ENCODE results near the gene ATXN1.

Gene ATXN1

DNA sequence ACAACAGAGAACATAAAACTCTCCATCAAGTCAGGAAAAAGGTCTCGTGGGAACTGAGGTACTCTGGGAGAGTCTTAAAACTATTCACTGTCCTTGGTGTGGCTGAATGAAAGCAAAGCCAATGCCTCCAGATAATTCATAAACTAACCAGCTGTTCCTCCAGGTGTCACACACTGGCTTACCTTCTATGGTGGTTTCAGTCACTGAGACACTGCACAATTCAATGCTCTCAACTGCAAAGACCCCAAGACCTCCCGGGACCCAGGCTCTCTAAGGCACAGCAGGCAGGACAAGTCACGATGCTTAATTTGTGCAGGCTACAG is 422.0 kb downstream of the ATXN1 start:
- DNase-seq: no peak

DNA sequence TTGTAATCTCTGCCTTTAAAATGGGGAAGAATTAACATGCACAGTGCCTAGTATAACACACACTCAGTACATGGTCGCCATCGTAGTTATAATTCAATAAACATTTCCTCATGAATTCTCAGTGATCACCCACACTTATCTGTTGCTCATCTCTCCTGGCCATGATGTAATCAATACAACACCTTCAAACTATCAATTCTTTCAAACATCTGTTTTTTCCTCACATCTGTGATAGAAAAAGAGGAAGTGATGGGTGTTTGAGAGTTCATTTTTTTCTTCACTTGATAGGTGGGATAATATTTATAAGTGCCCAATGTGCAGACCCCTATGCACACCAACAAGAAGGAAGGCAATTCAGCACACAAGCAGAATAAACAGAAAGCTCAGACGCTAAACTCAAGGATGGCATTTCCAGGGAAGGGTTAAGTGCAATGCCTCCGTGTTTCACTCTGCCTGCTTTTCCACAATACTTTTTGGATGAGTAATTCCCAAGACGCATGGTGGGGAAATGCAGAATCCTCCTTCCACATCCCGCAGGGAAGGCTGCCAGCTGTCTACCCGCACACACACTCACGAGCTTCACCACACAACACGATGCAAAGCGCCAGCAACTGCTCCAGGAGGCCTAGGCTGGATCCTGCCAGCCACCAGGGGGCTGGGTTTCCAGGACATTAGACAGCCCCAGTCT is 422.5 kb downstream of the ATXN1 start:
- no peak for DNase-seq

DNA sequence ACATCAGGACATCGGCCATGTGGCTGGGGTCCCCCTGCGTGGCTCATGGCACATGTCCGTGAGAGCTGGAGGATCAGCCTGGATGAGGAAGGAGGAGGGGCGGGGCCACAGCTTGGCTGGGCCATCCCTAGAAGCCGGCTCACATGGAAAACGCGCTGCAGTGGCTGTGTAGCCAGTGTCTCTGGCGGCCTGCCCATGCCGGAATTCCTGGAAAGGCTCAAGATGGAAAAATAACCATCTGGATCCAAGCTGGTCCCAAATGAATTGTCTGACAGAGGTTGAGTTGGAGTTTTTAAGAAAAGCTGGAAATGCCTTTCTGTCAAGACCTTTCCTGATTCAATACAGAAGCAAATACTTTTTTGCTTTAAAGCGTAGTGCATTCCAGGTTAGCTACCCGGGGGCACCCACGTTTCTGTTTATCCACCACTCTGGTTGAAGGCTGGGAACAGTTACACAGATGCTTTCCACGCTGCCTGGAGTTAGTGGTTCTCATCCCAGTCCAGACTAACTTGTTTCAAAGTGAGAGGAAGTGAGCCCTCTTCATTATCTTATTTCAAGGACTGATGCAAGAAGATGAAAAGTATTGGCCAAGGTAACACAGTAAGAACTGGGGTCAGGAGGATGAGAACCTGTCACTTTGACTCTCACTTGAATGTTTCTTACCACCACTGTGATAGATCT is 423.8 kb downstream of the ATXN1 start:
- DNase-seq: no peak

DNA sequence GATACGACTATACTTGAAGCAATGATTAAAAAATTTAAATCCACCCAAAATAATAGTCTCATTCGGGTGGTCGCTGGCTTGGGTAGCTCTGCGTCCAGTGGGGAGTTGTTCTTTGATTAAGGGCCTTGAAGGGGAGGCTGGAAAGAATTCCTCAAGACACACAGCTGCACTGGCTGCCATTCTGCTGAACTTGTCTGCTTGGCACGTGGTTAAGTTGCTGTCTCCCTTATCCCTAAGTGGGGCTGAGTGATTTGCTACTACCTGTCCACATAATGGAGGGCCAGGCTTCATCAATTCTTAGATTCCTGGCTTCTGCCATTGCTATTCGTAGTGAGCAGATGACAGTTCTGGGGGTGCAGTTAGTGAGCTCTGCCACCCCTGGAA is 424.4 kb downstream of the ATXN1 start:
- DNase-seq: no peak

DNA sequence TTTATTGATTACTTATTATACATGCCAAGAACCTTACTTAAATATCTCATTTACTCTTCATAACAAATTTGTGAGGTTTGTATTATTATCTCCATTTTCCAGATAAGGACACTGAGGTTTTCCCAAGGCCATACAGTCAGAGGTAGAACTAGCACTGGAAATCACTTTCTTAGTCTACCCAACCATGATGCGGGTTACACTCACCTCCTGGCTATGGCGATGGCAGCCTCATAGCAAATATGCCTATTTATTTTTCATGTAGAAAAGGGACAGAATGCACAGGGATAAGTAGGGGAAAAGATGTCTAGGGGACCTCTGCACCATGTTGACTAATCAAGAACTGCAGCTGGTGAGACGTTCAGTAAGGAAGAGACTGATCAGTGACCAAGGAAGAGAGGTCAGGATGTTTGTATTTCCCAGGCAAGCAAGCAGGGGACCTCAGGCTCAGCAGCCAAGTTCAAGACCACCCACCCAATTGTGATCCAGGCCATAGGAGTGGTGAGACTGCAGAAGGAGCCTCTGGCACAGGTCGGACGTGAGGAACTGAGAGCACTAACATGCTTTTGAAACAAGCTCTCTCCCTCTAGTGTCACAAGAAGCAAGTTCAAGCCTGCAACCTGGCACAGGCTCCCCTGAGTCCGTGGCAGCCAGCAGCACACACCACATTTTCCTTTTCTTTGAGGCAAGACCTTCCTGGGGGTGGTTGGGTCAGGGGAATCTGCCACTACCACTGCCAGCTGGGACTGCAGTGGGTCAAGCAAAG is 425.0 kb downstream of the ATXN1 start:
- no peak for DNase-seq

DNA sequence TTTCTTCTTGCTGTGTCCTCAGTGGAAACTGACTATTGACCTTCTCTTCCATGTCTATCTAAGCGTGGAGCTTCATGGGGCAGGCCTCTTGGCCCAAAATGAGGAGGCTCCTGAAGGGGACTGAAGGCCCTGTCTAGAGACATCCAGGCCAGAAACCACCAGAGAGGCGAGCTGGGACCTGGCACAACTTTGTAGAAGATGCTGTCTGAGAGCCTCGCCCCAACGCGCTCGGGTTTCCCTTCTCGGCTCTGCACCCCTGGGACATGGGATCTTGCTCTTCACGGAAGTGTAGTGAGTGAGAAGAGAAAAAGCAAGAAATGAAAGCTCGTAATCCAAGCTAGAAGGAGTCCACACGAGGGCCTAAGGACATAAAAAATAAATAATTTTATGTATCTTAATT is 426.1 kb downstream of the ATXN1 start:
- no peak for DNase-seq

DNA sequence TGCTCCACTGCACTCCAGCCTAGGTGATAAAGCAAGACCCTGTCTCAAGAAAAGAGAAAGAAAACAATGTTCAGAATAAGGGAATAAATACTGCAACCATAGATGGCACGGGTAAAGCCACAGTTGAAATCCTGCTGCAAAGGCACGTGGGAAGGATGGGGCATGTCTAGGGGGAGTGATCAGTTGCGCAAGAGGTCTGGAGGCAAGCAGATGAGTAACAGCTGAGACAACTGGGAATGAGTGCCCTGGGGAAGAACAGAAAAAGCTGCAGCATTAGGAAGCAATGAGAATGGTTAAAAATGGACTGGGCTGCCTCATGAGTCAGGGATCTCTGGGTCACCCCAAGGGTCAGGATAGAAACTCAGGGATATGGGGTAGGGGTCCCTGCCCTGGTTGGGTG is 426.6 kb downstream of the ATXN1 start:
- DNase-seq: no peak

DNA sequence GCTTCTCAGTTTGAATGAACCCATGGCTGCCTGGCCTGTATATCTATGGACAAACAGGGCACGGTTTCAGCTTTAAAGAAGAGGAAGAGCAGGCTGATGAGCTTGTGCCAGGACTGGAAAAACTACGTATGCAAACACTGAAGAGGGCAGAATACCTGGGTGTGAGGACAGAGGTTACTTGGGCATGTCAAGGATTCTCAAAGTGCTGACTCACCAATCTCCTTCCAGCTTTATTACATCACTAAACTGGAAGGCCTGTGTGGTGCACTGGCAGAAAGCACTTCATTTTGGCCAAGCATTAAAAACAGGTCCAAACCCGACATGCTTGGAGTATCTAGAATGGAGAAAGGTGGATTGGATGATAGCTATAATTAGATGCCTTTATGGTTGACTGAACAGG is 427.7 kb downstream of the ATXN1 start:
- DNase-seq: no peak

DNA sequence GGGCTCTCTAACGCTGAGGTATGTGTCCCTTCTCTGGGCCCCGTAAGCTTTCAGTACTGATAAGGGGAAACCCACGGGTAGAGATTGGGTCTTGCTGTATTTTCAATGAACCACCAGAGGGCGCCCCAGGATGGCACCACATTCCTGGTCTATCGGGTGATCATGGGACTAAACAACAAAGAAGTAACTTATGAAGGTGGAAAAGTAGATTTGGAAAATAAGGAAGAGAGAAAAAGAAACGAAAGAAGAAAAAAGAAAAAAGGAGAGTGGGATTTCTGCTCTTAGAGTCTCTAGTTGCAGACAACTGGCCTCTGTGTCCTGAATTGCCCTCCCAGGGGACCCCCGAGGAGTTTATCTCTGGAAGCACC is 429.1 kb downstream of the ATXN1 start:
- DNase-seq: peak; percentile 69

DNA sequence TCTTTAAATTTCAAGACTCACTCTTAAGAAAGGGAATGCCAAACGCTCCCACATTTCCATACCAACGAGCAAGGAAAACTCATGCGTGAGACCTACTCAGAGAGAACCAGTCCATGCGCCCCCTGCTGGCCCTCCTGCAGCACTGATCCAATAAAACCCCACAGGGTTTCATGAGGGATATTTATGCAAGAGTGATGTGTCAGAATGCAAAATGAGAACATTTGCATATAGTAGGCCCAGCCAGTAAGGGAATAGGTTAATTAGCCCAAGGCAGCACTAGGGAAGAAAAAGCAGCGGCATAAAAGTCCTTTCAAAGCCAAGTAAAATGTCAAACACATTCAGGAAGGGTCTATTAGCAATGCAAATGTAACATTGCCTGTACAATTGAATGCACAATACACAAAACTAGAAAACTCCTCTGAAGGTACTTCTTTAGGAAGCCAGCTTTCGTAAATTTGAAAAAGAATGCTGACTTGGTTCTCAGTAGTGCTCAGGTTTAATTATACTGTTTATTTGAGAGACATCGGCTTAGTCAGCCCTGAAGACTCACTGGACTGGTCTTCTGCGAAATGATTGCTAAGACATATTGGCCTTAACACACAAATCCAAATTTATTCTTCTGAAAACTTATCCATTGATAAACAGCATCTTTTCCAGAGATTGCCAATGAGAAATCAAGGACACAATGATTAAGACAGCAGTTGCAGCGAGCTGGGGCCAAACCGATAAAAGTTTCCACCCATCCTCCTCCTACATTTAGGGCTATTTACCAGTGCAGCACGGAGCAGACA is 429.7 kb downstream of the ATXN1 start:
- DNase-seq: peak; percentile 36

DNA sequence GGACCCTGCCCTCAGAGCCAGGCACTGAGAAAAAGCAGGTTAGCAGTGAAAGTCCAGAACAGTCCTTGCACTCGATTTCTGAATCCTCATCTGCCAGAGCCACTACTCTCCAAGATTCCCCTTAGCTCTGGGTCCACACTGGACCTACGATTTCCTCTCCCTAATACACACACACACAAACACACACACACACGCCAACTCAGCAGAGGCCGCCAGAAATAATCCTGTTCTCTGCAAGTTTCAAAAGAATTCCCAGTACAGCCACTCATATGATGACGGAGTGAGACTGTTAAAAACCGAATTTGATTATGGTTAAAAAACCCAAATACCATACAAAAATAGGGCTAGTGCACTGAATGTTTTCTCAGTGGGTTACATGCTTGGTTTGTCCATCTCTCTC is 432.0 kb downstream of the ATXN1 start:
- no peak for DNase-seq

DNA sequence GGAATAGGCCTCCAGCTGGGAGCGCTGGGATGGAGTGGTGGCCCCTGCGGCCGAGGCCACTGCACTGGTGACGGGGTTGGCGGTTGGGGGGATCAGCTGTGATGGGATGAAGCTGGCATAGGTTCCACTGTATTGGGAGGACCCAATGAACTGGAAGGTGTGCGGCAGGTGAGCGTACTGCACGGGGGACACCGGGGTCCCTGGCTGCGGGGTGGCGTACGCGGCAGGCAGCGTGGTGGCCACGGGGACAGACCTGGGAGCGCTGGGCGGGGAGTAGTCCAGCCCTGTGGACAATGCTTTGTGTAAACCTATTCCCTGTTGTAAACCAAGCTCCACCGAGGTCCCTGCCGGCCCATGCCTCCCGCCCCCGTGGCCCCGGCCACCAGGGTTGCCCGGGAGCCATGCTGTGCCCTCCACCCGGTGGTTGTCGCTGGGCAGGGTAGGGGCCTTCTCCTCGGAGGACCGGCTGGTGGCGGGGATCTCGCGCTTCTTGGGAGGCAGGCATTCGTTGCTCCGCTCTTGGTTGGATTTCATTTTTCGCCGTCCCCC is 433.4 kb downstream of the ATXN1 start:
- no peak for DNase-seq

DNA sequence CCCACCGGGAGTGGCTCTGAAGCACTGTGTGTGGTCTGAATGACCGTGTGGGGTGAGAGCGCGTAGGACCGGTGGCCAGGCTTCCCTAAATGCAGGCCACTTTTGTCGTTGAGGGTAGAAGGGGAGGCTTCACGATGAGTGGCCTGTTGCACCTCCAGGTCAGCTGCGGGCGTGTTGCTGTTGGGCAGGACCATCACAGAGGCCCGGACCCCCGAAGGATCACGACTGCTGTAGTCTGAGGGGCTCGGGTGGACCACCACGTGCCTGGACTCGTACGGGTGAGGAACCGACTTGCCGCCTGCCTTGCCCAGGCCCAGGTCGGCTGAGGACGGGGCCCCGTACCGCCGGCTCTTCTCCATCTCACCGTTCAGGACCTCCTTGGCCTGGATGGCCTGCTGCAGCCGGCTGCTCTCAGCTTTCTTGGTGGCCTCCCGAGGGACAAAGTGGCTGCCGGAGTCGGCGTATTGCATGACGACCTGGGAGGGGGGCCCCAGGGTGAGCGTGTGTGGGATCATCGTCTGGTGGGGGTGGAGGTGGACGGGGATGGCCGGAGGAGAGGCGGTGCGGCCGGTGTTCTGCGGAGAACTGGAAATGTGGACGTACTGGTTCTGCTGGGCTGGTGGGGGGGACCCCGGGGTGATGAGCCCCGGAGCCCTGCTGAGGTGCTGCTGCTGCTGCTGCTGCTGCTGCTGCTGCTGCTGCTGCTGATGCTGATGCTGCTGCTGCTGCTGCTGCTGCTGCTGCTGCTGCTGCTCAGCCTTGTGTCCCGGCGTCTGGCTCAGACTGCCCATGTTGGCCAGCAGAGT is 434.1 kb downstream of the ATXN1 start:
- DNase-seq: no peak

DNA sequence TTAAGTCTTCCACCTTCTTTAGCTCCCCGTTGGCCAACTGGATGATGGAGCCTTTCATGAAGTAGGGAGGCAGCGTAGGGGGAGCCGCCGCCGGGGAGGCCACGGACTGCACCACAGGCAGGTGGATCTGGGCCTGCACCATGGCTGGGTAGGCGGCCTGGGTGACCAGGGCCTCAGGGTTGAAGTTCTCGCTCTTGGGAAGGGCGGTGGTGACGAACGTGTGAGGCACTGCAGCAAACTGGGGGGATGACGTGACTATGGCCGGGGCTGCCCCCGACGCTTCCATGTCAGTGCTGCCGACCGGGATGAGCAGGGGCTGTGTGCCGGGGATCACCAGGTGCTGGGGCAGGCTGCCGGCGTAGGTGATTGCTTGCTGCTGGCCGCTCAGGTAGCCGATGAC is 434.7 kb downstream of the ATXN1 start:
- no peak for DNase-seq

DNA sequence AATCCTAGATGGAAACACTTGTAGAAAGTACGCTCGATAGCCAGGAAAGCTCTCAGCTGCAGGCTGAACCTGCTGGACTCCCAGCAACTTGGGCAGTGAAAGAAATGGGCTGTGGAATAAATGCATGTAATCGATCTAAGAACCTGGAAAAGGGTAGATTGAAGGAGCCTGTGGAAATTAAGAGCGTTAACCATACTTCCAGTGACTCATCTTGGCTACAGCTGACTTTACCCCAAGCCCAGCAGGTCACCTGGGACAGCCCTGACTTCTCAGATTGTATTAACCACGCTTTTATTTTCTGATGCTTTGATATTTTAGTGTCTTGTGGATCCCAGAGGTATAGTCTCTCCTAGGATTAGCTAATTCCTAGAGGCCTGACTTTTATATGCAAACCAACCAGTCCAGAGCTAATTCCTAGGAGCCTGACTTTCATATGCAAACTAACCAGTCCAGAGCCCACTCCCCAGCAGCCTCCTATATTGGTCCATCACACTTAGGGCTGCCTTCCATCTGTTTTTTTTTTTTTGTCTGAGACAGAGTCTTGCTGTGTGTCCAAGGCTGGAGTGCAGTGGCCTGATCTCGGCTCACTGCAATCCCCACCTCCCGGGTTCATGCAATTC is 436.5 kb downstream of the ATXN1 start:
- DNase-seq: no peak

DNA sequence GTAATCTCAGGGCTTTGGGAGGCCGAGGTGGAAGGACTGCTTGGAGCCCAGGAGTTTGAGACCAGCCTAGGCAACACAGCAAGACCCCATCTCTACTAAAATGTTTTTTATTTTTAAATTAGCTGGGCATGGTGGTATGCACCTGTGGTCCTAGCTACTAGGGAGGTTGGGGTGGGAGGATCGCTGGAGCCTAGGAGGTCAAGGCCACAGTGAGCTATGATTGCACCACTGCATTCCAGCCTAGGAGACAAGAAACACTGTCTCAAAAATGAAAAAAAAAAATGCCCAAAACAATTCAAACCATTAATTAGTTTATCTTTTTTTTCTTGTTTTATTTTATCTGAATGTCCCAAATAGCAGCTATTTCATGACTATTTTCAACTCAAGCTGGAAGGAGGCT is 437.1 kb downstream of the ATXN1 start:
- DNase-seq: no peak

DNA sequence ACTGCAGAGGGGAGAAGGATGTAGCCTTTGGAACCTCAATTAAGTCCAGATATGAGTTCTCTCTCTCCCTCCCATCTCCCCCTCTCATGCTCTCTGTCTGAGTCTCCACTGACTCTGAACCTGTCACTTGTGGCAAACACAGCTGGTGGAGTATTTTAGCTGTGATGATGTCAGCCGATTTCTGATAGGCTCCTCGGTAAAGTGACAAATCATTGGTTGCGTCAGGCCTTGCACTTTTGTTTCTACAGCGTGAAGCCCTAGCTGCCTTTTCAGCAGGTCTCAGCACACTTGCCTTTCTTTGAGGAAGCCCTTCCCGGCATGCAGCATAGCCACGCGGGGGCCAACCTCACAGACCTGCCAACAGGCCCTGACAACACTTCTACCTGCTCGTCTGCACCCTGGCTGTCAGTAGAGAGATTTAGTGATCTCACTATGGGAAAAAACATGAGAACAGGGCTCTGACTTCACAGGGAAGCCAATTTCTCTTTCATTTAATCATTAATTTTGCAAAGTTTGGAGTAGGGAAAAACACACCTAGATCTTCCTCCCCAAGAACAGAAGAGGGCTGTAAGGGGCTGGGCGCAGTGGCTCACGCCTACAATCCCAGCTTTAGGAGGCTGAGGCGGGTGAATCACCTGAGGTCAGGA is 438.5 kb downstream of the ATXN1 start:
- DNase-seq: peak; percentile 62

DNA sequence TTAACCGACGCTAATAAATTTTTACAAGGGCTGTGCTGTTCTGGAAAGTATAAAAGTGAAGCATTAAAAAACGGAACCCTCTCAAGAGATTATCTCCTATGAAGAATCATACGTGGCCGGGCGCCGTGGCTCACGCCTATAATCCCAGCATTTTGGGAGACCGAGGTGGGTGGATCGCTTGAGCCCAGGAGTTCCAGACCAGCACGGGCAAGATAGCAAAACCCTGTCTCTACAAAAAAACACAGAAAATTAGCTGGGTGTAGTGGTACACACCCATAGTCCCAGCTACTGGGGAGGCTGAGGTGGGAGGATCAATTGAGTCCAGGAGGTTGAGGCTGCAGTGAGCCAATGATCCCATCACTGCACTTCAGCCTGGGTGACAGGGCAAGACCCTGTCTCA is 439.4 kb downstream of the ATXN1 start:
- no peak for DNase-seq

DNA sequence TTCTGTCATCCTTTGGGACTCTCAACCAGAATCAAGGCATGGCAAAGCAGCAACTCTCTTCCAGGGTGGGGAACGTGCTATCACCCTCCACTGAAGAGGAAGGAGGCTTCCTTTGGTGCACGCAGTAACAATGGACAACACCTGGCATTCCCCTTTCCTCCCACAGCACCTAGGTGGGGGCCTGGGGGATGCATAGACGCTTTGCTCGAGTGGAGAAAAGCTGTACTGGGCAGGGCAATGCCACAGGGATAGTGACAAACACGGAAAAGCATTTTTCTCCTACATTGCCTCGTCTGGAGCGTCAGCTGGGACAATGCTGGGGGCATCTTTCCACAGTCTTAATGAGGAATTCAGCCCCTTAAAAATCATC is 439.9 kb downstream of the ATXN1 start:
- DNase-seq: no peak

DNA sequence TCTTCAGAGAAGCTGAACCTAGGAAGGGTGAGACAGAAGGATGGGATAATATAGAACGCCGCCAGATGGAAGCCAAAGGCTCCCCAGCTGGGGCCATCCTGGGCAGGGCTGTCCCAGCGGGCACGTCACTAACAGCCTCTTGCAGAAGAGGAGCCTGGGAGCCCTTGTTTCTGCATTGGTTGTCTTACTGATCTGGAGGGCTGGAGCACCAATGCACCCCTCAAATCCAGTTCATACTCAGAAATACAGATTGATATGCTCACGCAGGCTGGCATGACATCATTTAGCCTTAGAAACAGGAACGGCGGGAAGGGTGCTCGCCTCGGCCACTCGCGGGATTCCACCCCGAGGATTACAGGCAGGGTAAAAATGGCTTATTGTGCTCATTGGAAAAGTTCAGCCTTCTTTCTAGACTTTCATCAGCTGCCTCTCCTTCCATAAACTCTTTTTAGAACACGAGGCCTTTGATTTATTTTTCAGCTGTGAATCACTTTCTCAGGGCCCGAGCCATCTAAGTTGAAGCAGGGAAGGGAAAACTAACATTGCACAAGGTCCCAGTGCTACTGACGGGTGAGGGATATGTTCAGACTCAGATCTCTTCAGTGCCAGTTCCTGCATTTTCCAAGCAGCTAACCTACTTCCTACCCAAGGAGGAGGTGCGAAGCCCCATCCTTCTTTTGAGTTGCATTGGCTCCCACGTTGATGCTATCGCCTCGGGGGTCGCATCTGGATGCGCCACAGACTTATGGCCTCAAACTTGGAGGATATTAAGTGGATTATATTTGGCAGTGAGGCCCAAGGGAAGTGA is 440.5 kb downstream of the ATXN1 start:
- no peak for DNase-seq

Measured in activated CD4-positive, alpha-beta T cell treated with anti-CD3 and anti-CD28 coated beads for 1 hour (primary cell).